ENCODE measurements around the gene SLC19A1.
"Not testable (repeated sequence)": the region's sequence is repeated elsewhere in the genome, so short reads cannot be mapped to it uniquely, and the experiment has no call there.

Gene SLC19A1

GRCh38 chr21:45576838-45577737 lies 34.8 kb upstream of the SLC19A1 start:
- DNase-seq: no peak

DNA sequence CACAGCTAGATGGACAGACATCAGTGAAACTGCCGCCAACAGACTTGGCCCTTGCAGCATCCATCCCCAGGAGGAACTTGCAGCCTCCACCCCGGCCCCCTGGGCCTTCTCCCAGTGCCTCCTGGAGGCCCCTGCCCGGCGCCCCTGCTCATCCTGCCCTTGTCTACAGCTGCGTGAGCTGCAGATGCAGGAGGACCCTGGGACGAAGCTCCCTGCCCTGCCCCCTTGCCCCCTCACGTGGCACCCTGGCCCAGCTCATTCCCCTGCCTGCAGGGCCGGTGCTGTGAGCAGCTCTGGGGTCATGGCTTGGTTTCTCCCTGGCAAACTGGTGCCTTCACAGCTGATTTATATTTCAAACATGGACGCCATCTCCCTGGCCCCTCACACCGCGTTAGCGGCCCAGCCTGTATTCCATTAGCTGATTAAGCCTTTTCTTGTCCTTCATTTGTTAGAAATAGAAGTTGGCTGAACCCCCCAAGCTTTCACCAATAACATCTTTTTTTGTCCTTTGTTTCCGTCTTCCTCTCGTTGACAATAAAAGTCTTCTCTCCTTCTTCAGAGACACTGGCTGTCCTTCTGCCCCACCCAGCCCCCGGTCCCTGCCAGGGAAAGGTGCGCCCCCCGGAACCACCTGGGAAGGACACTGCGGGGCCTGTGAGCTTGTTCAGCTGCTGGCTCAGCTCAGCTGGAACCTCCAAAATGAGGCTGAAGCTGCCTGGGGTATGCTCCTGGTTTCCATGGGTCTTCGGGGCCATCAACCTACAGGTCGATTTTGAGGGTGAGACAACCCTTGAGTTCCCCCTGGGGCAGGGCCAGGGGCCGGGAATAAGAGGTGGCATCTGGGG lies 34.0 kb upstream of the SLC19A1 start:
- no peak for DNase-seq

DNA sequence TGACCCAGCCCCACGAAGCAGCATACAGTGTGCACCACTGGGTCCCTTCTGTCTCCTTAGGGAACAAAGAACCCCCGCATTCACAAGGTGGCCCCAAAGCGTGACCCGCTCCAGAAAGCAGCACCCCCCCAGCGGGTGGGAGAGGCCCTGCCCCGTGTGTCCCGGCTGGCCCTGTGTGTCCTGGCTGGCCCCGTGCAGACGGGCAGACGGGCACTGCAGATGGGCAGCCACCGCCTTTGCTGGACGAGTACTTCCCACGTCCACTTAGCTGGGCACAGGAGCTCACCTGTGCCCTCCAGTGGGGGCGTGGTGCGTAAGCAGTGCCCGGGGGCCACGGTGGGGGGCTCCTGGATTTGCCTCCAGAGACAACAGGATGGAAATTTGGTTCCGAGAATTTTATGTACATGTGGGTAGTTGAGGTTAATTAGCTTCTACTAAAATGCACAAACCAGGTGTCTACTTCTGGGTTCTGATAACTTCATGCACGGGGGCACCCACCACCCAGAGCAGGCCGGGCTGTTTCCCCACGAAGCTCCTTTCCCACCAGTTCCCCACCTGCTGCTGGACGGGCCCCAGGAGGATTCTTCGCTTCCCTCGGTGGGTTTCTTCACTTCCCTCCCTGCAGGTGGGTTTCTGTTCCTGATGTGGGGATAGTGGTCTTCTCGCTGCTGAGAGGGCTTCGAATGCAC lies 33.2 kb upstream of the SLC19A1 start:
- DNase-seq: no peak

DNA sequence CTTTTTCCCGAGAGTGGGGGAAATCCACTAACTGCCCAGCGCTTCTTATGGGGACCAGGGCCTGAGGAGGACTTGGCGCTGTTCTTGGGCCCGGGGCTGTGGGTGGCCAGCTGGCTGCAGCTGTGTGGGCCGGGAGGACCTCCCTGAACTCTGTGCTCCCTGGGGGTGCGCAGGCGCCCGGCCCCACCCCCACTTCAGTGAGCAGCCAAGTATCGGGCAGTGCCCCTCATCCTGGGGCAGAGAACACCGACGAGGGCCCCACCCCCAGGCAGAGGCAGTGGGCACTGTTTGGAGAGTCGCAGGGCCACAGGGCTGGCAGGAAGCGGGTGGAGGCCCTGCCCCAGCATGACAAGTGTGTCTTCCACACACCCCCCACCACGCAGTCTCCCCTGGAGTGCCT lies 32.5 kb upstream of the SLC19A1 start:
- no peak for DNase-seq

GRCh38 chr21:45574081-45574501 lies 31.9 kb upstream of the SLC19A1 start:
- DNase-seq: no peak

- DNase-seq: no peak
Measured at GRCh38 chr21:45573452-45574035, 31.3 kb upstream of the SLC19A1 start.

DNA sequence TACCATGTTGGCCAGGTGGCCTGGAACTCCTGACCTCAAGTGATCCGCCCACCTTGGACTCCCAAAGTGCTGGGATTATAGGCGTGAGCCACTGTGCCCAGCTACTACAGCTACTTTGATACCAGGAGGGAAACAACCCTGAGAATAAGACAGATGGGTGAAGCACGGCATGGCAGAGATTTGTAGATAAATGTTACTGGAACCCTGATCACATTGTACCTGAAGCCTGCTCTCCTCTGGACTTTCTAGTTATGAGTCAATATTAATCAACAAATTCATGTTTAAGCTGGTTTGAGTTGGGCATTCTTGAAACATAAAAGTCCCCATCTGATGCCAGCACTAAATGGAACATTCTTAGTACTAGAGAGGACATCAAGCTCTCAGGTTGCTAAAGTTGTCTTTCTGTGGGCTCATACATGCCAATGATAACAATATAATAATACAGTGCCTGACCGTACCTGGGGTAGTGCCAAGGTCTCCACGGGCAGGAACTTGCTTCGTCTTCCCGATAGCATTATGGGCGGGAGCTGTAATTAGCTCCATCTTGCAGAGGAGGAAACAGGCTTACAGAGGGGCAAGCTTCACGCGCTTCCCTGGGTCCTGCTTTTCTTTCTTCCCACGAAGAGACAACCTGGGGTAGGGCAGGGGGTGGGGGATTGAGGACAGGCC lies 30.7 kb upstream of the SLC19A1 start:
- DNase-seq: no peak

DNA sequence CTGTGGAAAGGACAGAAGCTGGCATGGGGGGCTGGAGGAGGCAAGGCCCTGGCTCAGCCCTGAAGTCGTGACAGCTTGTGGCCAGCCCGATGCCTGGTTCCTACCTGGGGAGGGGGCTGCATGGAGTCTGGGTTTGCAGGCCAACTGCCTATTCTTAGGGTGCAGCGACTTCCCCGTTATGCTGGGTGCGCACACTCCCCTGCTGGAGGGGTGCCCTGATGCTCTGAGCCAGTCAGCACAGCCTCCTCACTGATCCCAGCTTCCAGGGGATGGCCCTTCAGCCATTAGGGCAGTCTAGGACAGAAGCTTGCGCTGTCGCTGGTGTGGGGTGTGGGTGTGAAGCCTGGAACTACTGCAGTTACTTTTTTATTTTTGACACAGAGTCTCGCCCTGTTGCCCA lies 30.0 kb upstream of the SLC19A1 start:
- no peak for DNase-seq

DNA sequence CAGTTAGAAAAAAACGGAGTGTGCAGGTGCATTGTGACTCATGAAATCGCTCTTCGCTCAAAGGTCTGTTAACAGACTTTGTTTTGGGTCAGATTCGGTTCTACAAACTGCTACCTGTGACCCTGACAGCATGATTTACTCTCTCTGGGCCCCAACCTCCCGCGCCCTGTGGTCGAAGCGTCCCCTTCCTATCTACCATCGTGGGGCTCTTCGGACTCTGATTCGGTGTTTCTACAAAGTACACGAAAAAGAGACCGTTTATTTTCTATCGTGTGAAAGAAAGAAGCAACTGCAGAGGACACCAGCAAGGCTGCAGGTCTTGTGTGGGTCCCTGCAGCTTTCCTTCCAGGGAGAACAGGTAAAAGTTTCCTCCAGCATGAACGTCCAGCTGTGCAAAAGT lies 29.4 kb upstream of the SLC19A1 start:
- no peak for DNase-seq

DNA sequence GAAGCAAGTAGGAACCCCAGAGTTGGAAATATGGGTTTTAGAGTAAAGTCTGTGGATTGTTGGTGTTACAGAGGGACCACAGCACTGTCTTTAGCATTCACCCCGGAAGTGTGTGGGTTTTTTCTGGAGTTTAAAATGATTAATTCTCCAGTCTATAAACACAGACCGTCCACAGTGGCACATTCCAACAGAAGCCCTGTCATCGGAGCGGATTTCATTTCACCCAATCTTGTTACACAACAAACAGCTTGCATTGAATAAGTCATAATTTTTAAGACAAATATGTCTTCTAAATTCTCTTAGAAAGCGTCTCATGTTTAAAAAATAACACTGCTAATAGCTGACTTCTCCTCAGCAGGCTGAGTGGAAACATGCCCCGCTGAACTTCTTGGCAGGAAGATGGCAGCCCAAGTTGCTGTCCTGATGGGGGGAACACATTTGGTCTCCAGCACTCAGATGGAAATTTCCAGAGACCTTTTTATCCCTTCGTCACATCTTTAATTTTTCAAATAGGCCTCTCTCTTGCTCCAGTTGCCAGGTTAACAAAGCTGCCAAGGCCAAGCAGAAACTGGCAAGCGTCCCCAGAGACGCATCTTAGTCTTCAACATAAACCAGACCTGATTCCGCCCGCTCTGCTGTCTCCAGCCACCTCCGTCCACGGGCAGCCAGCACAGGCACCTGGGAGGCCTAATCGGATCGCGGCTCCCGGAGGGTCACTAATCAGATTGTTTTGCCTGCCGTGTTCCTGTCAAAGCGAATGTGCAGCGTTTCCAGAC lies 28.8 kb upstream of the SLC19A1 start:
- DNase-seq: no peak

- no peak for DNase-seq
Measured at GRCh38 chr21:45570071-45570470, 27.8 kb upstream of the SLC19A1 start.

- DNase-seq: no peak
Measured at GRCh38 chr21:45568383-45568782, 26.1 kb upstream of the SLC19A1 start.

GRCh38 chr21:45564137-45564536 lies 21.9 kb upstream of the SLC19A1 start:
- DNase-seq: not testable (repeated sequence)

- no peak for DNase-seq
Measured at GRCh38 chr21:45562965-45563364, 20.7 kb upstream of the SLC19A1 start.

GRCh38 chr21:45562402-45562801 lies 20.2 kb upstream of the SLC19A1 start:
- DNase-seq: no peak

GRCh38 chr21:45561241-45561640 lies 19.0 kb upstream of the SLC19A1 start:
- not testable (repeated sequence) for DNase-seq

DNA sequence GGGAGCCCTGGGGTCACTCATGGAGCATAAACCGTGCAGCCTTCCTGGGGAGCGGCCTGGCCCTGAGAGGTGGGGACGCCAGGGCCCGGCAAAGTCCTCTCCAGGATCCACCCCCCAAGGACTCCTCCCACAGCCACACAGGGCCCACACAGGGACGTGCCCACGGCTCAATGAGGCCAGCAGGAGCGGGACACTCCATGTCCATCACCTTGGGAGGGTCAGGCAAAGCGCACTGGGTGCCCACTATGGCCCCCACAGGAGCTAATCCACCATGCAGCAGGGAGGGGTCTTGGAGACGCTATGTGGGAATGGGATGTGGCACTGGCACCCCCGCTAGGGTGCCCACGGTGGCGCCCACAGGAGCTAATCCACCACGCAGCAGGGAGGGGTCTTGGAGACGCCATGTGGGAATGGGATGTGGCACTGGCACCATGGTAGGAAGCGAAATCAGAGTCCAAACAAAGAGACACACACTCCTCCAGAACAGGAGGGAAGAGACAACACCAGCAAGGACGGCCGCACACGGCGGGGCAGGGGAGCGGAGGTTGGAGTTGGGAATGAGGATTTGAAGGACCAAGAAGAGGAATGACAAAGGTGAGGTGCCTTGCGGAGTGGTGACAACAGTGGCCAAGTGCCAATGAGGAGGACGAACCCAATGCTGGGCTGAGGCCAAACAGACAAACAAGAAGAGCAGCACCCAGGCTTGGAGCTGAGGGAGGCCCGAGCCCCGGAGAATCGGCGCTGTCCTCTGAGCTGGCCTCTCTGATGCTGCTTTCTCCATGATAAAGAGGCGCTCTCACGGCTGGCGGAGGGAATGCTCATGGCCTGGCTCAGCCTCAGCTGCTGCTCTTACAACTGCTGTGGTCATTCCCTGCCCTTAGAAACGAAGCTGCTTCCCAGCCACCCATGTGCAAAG lies 18.1 kb upstream of the SLC19A1 start:
- DNase-seq: no peak

GRCh38 chr21:45559216-45560105 lies 17.2 kb upstream of the SLC19A1 start:
- no peak for DNase-seq

- DNase-seq: no peak
Measured at GRCh38 chr21:45558044-45558721, 15.9 kb upstream of the SLC19A1 start.
